Measurements from ENCODE around the gene CRK.

- no peak for TF ChIP-seq MAX (IDR thresholded peaks at IDR 0.05)
- no peak for TF ChIP-seq TAF1 (IDR thresholded peaks at IDR 0.05; ENCODE audit: low read depth)
- TF ChIP-seq TEAD4 (IDR thresholded peaks at IDR 0.05): no peak
- no peak for TF ChIP-seq FOXM1 (IDR thresholded peaks at IDR 0.05; ENCODE audit: borderline replicate concordance, low read depth)
- no peak for TF ChIP-seq CREB1 (IDR thresholded peaks at IDR 0.05; ENCODE audit: low read depth)
- no peak for TF ChIP-seq RAD21 (IDR thresholded peaks at IDR 0.05; ENCODE audit: low read depth)
- no peak for TF ChIP-seq EP300 (IDR thresholded peaks at IDR 0.05; ENCODE audit: borderline replicate concordance)
- TF ChIP-seq TCF12 (IDR thresholded peaks at IDR 0.05; ENCODE audit: low read depth): no peak
- no peak for TF ChIP-seq NFIC (IDR thresholded peaks at IDR 0.05)
- no peak for TF ChIP-seq USF1 (IDR thresholded peaks at IDR 0.05)
- no peak for TF ChIP-seq YY1 (IDR thresholded peaks at IDR 0.05; ENCODE audit: low read depth)
Observed at GRCh38 chr17:1446201-1446600, 9.8 kb downstream of the CRK start.

All from Ishikawa (cell line).